GM12864 (cell line): Measurements from ENCODE around the gene CDY2B.
"Not testable (repeated sequence)": the region's sequence is repeated elsewhere in the genome, so short reads cannot be mapped to it uniquely, and the experiment has no call there.

Experiments
- DNase-seq: peaks from one replicate; pipeline ENCODE4 v3.0.0-alpha.2; 2011; ENCODE audit warnings: low read depth
- H3K4me3 ChIP-seq: 2 replicates; pipeline ENCODE4 v1.5.1; 2011; ENCODE audit warnings: mild to moderate bottlenecking, low read depth, low read length, control low read depth

The CDY2B gene, protein sequence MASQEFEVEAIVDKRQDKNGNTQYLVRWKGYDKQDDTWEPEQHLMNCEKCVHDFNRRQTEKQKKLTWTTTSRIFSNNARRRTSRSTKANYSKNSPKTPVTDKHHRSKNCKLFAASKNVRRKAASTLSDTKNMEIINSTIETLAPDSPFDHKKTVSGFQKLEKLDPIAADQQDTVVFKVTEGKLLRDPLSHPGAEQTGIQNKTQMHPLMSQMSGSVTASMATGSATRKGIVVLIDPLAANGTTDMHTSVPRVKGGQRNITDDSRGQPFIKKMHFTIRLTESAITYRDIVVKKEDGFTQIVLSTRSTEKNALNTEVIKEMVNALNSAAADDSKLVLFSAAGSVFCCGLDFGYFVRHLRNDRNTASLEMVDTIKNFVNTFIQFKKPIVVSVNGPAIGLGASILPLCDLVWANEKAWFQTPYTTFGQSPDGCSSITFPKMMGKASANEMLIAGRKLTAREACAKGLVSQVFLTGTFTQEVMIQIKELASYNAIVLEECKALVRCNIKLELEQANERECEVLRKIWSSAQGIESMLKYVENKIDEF

DNA sequence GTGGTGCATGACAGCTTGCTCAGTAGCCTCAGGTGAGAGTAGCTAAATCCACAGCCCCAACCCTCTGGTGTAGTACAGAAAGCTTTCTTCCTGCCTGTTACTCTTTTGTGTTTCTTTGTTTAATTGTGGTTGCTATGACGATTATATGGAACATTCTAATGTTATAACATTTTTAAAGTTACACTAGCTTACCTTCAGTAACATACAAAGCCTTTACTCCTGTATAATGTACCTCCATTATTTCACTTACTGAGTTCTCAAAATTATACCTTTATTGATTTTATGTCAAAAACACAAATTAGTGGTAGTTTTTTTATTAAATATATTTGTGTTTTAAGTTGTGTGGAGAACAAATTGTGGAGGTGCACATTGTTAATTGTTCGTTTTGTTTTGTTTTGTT is at the start of gene CDY2B:
TSS of gene CDY2B (minus strand) at position 101 of the 400 bp plus-strand sequence. CDS start 328 bp downstream, outside the sequence.
- DNase-seq, H3K4me3 ChIP-seq: not testable (repeated sequence)

DNA sequence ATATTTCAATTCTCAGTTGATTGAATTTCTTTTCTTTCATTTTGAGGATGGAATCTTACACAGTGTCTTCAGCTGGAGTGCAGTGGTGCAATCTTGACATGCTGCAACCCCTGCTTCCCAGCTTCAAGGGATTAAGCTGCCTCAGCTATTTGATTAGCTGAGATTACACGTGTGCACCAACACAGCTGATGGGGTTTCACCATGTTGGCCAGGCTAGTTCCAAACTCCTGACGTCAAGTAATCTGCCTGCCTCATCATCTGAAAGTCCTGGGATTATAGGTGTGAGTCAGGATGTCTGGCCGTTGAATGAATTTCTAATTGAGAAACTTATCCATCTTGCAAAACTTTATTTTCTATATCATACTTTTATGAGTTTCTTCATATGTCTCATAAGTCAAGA is 28.0 kb upstream of the CDY2B start:
- not testable (repeated sequence) for DNase-seq, H3K4me3 ChIP-seq

DNA sequence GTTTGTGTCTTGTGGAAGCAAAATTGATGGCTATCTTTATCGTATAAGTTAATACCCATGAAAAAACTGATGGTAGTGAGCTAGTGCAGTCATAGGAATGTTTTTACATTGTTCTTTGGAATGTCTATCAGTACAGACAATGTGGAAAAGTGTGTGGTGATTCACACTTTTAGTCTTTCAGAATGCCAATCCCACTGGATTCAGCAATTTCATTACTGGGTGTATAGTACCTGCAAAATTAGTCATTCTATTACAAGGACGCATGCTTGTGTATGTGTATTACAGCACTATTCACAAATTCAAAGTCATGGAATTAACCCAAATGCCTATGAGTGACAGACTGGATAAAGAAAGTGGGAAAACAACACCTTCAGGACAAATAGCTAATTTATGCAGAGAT is 27.3 kb upstream of the CDY2B start:
- not testable (repeated sequence) for H3K4me3 ChIP-seq, DNase-seq

DNA sequence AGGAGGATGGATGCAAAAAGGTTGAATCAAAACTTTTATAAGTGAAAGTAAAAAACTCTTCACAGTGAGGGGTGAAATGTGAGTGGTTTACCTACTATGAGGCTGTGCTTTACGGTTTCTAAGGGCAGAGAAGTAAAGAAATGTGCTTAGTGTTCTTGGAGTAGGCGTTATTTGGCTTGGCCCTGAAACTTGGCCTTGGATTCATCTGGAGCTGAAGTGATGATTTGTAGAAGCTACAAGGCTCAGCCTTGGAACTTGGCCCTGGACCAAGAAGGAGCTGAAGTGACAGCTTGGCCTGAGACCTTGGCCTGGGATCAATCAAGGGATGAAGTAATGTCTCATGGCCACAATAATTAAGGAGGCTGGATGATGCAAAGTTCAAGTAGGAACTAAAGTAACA is 1.7 kb upstream of the CDY2B start:
- not testable (repeated sequence) for H3K4me3 ChIP-seq, DNase-seq

DNA sequence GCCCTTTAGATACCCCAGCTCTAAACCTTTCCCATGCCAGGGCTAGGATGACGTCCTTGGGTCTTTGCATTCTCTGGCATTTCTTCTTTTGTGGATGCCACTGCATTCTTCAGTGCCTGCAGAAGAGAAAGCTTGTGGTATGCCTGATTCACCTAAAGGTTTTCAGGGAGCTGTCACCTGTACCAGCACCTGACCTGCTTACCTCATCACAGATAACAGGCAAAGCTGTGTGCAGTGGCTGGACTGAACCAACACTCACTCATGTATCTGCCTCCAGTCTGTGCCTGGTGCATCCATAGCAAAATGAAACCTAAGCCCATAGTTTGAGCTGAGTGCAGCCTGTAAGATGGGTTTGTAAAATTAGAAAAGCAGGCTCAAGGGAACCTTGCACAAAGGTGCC is 3.3 kb downstream of the CDY2B start:
- DNase-seq, H3K4me3 ChIP-seq: not testable (repeated sequence)

DNA sequence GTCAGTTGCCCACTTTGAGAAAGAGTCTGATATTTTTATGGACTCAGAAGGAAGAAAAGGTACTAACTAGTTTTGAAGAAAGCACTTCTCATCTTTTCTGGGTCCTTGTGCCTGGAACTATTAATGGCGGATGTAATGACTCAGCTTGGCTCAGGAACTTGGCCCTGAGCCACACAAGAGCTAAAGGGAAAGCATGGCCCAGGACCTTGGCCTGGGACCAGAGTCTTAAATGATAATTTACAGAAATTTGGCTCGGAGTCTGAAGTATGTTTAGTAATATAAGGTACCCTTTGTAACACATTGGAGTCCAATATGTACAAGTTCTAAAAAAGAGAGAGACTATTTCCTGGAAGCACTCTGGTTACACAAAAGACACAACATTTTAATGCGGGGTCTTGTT is 4.6 kb downstream of the CDY2B start:
- H3K4me3 ChIP-seq, DNase-seq: not testable (repeated sequence)

DNA sequence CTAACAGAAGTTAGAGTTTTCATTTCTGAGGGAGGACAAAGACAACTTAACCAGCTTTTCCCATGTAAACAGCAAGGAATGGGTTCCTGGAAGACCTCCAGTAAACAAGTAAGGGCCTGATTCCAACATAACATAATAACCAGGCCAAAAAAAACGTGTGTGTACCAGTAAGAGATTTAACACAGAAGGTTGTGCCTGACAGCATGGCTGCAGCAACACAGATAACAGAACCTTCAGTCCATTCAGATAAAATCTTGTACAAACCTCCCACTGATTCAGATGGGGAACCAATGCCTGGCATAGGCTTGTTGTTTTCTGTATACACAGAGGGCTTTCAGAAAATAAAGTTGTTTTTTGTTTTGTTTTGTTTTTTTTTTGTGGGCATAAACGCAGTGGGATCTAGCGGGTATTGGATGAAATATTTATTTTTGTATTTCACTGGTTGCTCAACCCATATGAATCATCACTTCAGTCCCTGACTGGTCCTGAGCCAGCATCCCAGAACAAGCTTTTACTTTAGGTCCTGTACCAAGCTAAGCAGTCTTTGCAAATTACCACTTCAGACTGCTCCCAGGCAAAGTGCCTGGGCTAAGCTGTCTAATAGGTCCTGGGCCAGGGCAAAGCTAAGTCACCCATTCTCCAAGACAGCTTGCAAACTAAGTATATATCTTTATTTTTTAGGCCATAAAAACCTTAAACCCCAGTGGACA is 8.7 kb downstream of the CDY2B start:
- not testable (repeated sequence) for H3K4me3 ChIP-seq, DNase-seq

DNA sequence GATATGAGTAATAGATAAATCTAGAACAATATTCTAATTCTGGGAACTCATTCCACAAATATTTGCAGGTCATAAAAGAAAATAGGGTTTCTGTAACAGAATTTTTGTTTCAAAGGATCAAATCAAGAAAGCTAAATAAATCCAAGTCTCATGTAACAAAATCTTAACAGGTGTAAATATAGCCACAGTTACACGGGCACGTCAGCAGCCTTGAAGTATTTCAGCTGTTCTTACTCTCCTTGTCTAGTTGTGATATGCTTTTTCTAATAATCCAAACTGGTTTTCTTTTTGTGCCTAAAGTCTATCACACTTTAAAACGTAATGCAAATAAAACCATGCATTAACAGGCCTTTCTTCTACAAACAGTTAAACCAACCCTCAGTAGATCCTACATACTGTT is 9.3 kb downstream of the CDY2B start:
- DNase-seq, H3K4me3 ChIP-seq: not testable (repeated sequence)

DNA sequence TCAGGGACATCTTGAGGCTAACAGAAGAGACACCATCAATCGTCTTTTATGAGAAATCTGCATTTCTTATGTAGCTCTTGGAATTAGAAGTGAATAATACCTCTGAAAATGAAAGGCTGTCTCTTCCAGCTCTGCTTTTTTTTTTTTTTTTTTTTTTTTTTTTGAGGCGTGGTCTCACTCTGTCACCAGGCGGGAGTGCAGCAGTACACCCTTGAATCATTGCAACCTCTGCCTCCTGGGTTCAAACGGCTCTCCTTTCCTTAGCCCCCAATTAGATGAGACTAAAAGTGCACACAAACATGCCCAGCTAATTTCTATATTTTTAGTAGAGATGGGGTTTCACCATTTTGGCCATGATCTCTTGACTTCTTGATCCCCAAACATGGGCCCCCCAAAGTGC is 12.2 kb downstream of the CDY2B start:
- not testable (repeated sequence) for DNase-seq, H3K4me3 ChIP-seq

DNA sequence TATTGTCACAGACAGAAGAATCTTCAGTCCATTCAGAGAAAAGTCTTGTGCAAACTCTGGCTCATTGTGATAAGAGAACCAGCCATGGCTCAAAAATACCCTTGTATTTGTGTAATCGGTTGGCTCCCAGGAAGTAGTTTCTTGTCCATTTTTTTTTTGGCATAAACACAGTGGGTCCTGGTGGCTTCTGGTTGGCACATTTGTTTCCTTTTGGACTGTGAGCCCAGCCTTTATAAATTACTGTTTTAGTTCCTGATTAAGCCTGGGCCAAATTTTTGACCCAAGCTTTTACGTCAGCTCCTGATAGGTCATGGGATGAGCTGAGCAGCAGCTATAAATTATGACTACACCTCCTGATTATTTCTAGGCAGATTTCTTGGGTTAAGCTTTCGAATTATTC is 19.4 kb downstream of the CDY2B start:
- H3K4me3 ChIP-seq, DNase-seq: not testable (repeated sequence)

DNA sequence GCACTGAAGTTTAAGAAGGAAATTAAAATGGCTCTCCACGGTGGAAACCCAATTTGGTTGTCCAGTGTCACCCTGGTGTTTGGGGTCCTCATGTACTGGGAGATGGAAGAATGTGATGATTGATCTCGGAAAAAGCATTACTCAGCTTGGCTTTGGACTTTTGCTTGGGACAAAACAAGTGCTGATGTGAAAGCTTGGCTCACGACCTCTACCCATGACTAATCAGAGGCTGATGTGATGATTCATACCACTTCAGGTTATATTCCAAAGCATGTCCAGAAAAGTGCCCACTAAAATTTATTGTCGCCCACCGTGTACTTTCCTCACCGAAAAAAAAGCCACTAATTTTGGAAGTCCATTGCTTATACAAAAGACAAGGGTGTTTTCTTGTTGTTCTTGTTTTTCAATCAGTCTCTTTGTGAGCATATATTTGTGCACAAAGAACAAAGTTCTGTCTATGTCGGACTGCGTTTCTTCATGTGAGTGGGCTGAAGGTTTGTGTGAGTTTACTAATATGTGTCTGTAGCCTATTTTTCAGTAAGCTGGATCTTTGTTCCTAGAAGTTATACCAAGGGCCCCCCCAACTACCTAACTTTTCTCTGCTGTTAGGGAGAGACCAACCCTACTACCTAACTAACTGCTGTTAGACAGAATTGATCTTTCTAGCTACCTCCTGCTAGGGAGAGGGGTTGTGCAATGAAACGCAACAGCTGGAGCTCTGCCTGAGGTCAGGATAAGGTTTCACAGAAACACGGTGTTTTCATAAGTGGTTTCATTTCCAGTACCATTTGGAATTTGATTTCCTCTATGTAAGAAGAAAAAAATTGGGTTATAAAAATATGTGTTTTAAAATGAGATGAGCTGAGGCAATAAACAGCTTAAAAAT is 22.8 kb downstream of the CDY2B start:
- H3K4me3 ChIP-seq, DNase-seq: not testable (repeated sequence)

DNA sequence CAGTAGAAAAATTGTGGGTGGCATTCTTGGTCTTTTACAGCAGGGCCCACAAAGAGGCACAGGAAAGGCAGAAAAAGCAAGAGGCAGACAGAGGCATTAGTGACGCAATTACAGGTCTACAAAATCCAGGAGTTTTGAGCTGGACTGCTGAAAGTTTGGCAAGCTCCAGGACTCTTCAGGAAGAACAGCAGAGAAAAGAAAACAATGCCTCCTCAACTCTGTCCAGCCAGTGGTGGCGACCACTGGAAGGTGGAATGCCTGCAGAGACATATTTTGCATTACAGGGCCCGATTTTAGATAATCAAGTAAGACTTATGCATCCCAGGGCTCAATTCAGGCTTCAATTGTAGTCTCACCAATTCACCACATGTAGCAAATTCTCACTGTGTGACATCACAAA is 23.5 kb downstream of the CDY2B start:
- DNase-seq, H3K4me3 ChIP-seq: not testable (repeated sequence)

DNA sequence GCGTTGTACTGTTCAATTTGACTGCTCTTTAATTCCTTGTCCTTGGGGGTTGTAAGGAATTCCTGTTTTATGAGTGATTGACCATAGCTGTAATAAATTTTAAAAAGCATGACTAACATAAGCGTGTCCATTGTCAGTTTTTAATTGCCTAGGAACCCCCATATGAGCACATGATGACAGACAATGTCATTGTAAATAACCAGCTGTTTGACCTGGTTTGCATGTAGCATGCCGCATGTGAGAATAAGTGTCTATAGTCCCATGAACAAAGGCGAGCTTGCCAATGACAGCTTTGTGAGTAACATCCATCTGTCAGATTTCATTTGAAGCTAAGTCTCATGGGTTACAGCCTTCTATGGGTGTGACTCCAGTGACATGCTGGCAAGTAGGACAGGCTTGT is 30.9 kb downstream of the CDY2B start:
- H3K4me3 ChIP-seq, DNase-seq: not testable (repeated sequence)

DNA sequence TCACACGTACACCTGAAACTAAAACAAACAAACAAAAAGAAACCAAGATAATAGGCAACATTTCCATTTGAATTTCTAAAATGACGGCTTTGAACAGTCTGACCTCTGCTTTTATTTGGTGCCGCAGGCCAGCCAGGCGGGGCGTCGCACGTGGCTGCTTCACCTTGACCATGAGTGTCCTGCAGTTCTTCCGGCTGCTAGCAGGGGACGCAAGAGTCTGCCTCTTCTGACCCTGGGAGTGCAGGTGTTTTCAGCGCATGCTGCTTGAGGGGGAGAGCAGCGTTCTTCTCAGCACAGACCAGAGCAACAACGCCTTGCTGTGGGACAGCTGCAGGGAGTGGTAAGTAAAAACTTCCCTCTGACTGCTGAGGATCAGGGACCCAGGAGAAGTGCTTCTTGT is 47.9 kb downstream of the CDY2B start:
- not testable (repeated sequence) for DNase-seq, H3K4me3 ChIP-seq
